ENCODE results near the gene UCKL1. TPM values are rescaled to one million over a fixed set of nuclear protein-coding genes. Genes with fewer than 3 reads are reported as not detected.

UCKL1 gene
- total RNA-seq (2022; extraction: Qiagen RNA extraction) = 25.7 to 34.2 TPM (median 31.7 TPM) in 5 replicates

DNA sequence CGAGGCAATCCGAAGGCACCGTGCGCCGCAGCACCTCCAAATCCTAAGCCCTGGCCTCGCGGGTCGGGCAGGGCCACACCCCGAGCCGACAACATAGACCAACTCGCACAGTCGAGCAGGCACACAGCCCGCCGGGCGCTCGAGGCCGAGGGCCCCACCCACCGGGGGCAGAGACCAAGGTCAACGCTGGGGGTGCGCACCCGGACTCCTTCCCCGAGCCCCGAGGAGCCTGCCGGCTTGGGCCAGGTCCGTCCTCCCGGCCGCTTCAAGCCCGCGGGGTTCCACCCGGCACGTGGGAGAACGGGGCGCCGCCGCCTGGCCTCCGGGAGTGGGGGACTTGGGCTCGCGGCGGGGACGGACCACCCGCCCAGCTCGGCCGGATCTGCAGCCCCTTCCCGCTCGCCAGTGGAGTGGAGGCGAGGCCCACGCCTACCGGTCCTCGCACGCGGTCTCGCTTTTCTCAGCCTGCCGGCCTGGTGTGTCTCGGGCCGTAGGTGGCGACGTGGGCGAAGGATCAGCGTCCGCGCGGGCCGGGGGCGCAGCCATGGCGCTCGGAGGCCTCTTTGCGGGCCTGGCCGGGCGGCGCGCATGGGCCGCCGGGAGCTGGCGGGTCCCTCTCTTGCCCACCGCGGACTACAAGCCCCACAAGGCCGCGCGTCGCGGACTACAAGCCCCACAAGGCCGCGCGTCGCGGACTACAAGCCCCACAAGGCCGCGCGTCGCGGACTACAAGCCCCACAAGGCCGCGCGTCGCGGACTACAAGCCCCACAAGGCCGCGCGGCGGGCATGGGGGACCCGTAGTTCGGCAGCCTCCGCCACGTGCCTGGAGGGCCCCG is at the start of gene UCKL1:
TSS of gene UCKL1 (minus strand) at position 590 of the 837 bp plus-strand sequence. CDS start at position 546, 44 bp downstream.

DNA sequence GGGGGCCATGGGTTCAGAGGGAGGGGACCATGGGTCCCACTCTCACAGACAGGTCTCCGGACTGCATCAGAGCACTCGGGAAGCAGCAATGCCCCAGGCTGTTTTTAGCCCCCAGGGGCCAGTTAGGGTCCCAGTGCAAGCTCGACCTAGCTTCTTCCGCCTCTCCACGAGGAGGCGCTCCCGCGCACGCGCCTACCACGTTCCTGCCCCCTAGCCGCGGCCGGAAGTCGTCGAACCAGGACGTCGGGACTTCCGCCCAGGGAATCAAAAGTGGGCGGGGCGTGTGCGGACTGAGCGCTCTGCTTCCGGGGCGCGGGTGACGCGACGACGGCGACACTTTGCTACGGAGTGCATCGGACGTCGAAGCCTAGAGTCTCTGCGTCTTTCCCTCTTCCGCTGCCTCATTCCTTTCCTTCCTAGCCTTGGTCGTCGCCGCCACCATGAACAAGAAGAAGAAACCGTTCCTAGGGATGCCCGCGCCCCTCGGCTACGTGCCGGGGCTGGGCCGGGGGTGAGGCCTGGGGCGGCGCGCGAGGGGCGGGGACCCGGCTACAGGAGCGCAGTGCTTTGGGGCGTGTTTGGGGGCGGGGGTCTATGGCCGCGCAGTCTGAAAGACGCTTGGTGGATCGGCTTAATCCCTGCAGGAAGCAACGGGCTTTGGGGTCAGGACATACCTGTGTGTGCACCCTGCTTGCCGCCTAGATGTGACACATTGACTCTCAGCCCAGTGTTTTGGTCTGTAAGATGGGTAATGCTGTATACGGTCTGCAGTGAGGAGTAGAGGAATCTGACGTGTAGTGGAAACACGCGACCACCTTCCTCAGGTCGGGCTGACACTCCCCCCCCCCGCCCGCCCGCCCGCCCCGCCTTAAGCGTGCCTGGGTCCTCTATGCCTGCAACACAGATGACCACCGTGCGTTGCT is 24.9 kb upstream of the UCKL1 start, which contains the start of gene PRPF6:
TSS of gene PRPF6 (plus strand) at position 327 of the 923 bp plus-strand sequence. CDS start at position 441, 114 bp downstream.

DNA sequence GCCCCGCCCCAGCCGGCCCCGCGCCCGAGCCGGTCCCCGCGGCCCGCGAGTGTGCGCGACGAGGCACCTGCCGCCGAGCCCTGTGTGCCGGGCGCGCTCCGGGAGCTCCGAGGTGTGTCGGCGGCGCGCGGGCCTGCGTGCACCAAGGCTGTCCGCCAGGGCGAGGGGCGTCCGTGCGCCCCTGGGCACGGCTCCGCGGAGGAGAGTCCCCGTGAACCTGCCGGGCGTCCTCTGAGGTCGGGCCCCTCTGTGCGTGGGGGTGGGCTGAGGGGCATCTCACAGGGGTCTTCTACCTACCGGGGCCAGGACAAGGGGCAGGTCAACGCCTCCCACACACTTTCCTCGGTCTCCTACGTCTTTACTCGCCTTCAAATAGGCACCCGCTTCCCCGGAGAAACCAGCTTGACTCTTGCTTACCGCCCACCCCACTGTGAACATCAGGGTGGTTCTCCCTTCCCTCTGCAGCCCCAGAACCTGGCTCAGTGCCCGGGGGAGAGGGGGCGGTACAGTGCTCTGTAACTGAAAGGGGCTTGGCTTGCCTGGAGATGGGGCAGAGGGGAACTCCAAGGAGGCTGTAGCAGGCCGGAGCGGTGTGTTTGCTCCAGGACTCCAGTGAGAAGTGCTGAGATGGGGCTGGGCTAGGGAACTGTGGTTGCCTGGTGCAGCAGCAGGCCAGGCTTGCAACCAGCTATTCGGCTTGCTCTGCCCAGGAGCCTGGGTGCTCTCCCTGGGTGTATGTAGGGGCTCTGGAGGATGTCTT is 23.5 kb upstream of the UCKL1 start, which contains the start of gene SAMD10:
TSS of gene SAMD10 (minus strand) at position 86 of the 760 bp plus-strand sequence. CDS start 175 bp downstream, outside the sequence.

DNA sequence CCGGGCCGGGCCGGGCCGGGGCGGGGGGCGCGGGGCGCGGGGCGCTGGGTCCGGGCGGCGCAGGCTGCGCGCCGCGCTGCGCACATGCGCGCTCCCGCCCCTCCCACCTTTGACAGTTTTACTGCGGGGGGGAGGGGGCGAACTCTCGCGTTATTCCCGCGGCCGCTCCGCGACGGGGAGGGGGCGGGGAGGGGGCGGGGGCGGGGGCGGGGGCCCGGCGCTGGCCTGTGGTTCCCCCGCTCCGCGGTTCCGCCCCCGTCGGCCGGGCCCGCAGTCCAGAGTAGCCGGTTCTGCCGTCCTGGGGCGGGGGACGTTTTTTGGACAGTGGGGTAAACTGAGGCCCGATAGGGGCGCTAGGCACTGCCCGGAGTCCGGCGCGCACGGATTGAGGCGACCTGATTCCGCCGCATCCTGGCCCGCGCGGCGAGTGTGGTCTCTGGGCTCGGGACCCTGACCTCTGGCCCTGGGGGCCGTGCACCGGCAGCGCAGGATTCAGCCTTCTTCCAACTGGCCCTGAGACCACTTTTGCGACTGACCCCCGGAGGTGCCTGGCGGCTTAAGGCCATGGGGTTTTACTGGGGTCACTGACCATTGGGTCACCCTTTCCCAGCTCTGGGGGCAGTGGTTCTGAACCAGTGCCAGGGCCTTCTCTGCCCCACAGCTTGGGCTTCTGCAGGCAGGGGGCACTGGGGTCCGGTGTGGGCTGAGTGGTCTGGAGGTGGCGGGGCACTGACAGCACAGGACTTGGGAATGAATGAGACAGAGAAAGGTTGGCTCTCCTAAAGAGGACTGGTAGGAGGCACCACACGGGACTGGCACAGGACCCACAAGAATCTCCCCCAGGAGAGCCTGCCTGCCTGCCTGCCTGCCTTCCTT is 13.9 kb upstream of the UCKL1 start, which contains the start of gene ZNF512B:
TSS of gene ZNF512B (minus strand) at position 93 of the 876 bp plus-strand sequence. CDS start 1,980 bp downstream, outside the sequence.

DNA sequence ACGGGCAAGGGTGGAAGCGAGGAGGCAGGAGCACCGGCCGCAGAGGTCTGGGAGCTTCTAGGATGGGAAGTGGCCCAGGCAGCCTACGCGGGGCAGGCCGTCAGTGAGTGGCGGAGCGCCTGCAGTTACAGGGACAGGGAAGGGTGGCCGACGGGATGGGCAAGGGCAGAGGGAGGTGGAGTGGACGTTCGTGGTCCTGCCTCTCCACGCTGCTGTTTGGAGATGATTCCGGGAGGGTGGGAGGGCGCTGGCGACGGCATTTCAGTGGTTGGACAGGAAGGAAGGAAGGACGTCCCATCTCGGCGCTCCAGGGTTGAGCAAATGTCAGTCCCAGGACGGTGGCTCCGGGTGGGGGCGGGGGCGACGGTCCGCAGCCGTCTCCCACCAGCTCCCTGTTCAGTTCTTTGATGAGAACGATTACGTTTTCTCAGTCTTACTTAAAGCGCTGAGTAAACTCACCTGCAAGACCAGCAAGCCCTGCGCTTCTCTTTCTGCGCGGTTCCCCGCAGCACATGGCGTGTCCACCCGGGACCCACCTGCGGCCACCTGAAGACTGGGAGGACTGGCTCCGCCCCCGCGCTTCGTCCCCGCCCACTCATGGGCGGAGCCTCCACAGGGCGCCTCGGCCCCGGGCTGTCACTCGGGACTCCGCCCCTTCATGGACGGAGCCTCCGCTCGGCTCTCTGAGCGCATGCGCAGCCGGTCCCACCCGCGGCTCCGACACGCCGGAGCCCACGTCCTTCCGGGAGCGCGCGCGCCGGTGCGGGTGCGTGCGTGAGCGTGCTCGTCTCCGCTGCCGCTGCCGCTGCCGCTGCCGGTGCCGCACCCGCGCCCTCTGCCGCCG is 61.6 kb downstream of the UCKL1 start, which contains the start of gene DNAJC5:
TSS of gene DNAJC5 (plus strand) at position 769 of the 844 bp plus-strand sequence. CDS start 33,220 bp downstream, outside the sequence.

Other genes starting within 250 kb of the UCKL1 start
- gene ARFRP1, start 248.4 kb downstream of the UCKL1 start, total RNA-seq (2022; extraction: Qiagen RNA extraction) = 33.9 to 39.1 TPM (median 38.0 TPM) in 5 replicates
- gene ZGPAT, start 248.4 kb downstream of the UCKL1 start, total RNA-seq (2022; extraction: Qiagen RNA extraction) = 25.1 to 27.5 TPM (median 27.0 TPM) in 5 replicates
- 5.0 to 9.8 TPM (median 8.9 TPM) in 5 replicates for gene LIME1, start 219.8 kb downstream of the UCKL1 start, total RNA-seq (2022; extraction: Qiagen RNA extraction)
- 59.0 to 100 TPM (median 93.0 TPM) in 5 replicates for gene SLC2A4RG, start 216.6 kb downstream of the UCKL1 start, total RNA-seq (2022; extraction: Qiagen RNA extraction)
- gene ZBTB46, start 125.2 kb downstream of the UCKL1 start, total RNA-seq (2022; extraction: Qiagen RNA extraction) = 0.71 to 1.0 TPM (median 0.81 TPM) in 5 replicates
- gene ABHD16B, start 94.9 kb downstream of the UCKL1 start, total RNA-seq (2022; extraction: Qiagen RNA extraction) = 0.08 to 0.13 TPM in 2 of 5 replicates, not detected in the others
- 131 to 146 TPM (median 133 TPM) in 5 replicates for gene TPD52L2, start 91.1 kb downstream of the UCKL1 start, total RNA-seq (2022; extraction: Qiagen RNA extraction)
- gene DNAJC5, start 61.3 kb downstream of the UCKL1 start, total RNA-seq (2022; extraction: Qiagen RNA extraction) = 27.2 to 30.6 TPM (median 28.7 TPM) in 5 replicates
- gene ZNF512B, start 13.5 kb upstream of the UCKL1 start, total RNA-seq (2022; extraction: Qiagen RNA extraction) = 10.4 to 12.9 TPM (median 12.1 TPM) in 5 replicates
- gene SAMD10, start 23.2 kb upstream of the UCKL1 start, total RNA-seq (2022; extraction: Qiagen RNA extraction) = not detected in 5 replicates
- 49.4 to 62.8 TPM (median 53.2 TPM) in 5 replicates for gene PRPF6, start 24.7 kb upstream of the UCKL1 start, total RNA-seq (2022; extraction: Qiagen RNA extraction)
- gene C20orf204, start 79.8 kb upstream of the UCKL1 start, total RNA-seq (2022; extraction: Qiagen RNA extraction) = 0.23 to 0.52 TPM (median 0.32 TPM) in 5 replicates
- gene SOX18, start 93.2 kb upstream of the UCKL1 start, total RNA-seq (2022; extraction: Qiagen RNA extraction) = 1.3 to 2.7 TPM (median 2.3 TPM) in 5 replicates
- 26.0 to 48.5 TPM (median 44.8 TPM) in 5 replicates for gene TCEA2, start 106.8 kb upstream of the UCKL1 start, total RNA-seq (2022; extraction: Qiagen RNA extraction)
- gene RGS19, start 123.1 kb upstream of the UCKL1 start, total RNA-seq (2022; extraction: Qiagen RNA extraction) = 29.7 to 38.9 TPM (median 36.5 TPM) in 5 replicates
- gene OPRL1, start 123.7 kb upstream of the UCKL1 start, total RNA-seq (2022; extraction: Qiagen RNA extraction) = 1.0 to 1.7 TPM (median 1.2 TPM) in 5 replicates
- gene LKAAEAR1, start 128.0 kb upstream of the UCKL1 start, total RNA-seq (2022; extraction: Qiagen RNA extraction) = 0.48 to 2.2 TPM (median 1.8 TPM) in 5 replicates
- not detected in 5 replicates for gene NPBWR2, start 151.1 kb upstream of the UCKL1 start, total RNA-seq (2022; extraction: Qiagen RNA extraction)
- 0.08 to 0.35 TPM (median 0.15 TPM) in 5 replicates for gene MYT1, start 208.0 kb upstream of the UCKL1 start, total RNA-seq (2022; extraction: Qiagen RNA extraction)

All from A549 treated with Hydrocortisone at 1 μM for 4 hours (cell line).